ENCODE results near the gene ARHGAP44.

The ARHGAP44 gene

DNA sequence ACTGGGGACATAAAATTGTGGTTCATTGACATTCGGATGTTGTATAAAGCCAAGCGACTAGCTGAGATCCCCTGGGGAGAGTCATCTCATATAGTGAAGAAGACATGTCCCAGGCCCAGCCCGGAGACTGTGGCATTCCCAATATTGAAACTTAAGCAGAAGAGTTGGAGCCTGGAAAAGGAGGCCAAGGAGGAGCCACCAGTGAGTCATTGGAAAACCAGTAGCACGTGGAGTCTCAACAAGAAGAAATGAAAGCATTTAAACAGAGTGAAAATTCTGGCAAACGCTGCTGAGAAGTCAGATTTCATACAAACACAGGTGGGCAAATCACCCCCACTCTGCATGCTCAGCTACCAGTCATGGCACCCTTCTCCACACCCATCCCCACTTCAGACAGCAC is 237.9 kb downstream of the ARHGAP44 start:
- no peaks in the 10 kb centered on the region for H3K27me3 ChIP-seq (ENCODE audit: control insufficient read depth, insufficient read depth, low read length)
- H3K36me3 ChIP-seq (ENCODE audit: control insufficient read depth, insufficient read depth, low read length), result no peaks in the 10 kb centered on the region
- H3K9ac ChIP-seq (ENCODE audit: low read length), result no peak overlapping the region
- H3K27ac ChIP-seq (ENCODE audit: low read depth, low read length), result no peak overlapping the region
- H3K4me1 ChIP-seq (ENCODE audit: control insufficient read depth, insufficient read depth, low read length), result no peaks in the 10 kb centered on the region
- no peak overlapping the region for H3K4me3 ChIP-seq (ENCODE audit: low read length)

DNA sequence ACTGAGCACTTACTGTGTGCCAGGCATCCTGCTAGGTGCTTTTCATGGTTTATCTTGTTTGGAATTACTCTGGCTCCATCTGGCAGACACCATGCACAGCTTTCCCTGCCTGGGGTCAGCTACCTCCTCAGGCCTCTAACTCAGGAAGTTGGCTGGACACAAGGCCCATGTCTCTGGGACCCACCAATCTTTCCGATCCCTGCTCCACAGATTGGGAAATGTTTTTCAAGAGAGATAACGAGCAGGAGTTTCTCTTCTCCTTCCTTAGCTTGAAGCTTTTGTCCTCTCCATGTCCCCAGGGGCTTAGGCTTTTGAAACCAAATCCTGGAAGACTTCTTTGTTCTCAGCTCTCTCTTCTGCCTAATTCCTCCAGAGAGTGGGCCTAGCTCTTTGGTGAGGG is 240.0 kb downstream of the ARHGAP44 start:
- no peaks in the 10 kb centered on the region for H3K4me1 ChIP-seq (ENCODE audit: control insufficient read depth, insufficient read depth, low read length)
- no peak overlapping the region for H3K4me3 ChIP-seq (ENCODE audit: low read length)
- H3K36me3 ChIP-seq (ENCODE audit: control insufficient read depth, insufficient read depth, low read length), result no peaks in the 10 kb centered on the region
- no peak overlapping the region for H3K27ac ChIP-seq (ENCODE audit: low read depth, low read length)
- no peak overlapping the region for H3K9ac ChIP-seq (ENCODE audit: low read length)
- H3K27me3 ChIP-seq (ENCODE audit: control insufficient read depth, insufficient read depth, low read length), result no peaks in the 10 kb centered on the region

DNA sequence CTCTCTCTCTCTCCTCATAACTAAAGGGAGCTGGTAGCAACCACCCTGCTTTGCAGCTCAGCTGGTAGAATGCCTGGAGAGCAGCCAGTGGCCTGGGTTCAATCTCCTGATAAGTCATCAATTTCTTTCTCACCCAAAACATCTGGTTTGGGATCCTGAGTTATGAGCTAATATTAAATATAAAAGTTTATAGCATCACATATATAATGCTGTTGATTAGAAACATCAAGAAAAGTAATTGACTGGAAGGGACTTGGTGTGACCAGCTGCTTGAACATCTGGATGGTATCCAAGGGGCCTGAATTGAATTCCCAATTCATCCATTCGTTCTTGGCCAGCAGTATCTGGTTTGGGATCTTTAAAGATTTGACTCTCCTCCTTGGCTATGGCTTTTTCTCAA is 240.8 kb downstream of the ARHGAP44 start:
- Histone ChIP-seq H3K9ac (ENCODE audit: low read length) (no peak overlapping the region), H3K27me3 (ENCODE audit: control insufficient read depth, insufficient read depth, low read length) (no peaks in the 10 kb centered on the region), H3K36me3 (ENCODE audit: control insufficient read depth, insufficient read depth, low read length) (no peaks in the 10 kb centered on the region), H3K4me1 (ENCODE audit: control insufficient read depth, insufficient read depth, low read length) (no peaks in the 10 kb centered on the region), H3K4me3 (ENCODE audit: low read length) (no peak overlapping the region), H3K27ac (ENCODE audit: low read depth, low read length) (no peak overlapping the region)

DNA sequence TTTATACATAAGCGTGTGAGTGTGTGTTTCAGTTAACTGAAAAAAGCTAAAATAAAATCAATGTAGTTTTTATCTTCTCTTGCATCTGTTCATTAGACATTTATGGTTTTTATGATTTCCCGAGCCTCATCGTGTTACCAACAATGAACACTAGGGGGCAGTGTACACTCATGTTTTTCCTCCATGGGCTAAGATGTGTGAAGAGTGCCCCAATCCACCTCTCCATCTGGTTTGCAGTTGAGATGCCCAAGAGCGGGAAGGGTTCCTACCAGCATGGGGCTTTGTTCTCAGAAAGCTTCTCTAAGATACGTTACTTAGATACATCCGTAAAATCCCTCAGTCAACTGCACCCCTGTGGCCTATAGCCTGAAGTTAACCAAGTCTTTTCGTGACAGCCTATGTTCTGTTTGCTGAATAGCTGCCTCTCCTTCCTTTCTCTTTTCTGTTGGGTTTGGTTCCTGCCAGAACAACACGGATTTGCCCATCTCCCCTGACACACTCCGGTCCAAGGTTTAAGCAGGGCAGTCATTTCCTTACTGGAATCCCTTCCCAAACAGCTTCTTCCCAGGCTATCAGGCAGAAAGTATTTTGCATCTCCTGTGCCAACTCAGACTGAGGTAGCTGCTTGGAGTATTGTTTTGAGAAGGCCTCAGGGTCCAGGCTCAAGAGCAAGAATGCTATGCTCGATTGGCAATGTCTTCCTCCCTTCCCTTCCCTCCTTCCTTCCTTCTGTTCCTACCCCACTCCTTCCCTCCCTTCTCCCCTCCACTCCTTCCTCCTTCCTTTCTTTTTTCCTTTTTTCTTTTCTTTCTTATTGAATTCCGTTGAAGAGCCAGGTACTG is 241.4 kb downstream of the ARHGAP44 start:
- no peak overlapping the region for H3K27ac ChIP-seq (ENCODE audit: low read depth, low read length)
- H3K9ac ChIP-seq (ENCODE audit: low read length), result no peak overlapping the region
- H3K27me3 ChIP-seq (ENCODE audit: control insufficient read depth, insufficient read depth, low read length), result no peaks in the 10 kb centered on the region
- no peaks in the 10 kb centered on the region for H3K36me3 ChIP-seq (ENCODE audit: control insufficient read depth, insufficient read depth, low read length)
- H3K4me3 ChIP-seq (ENCODE audit: low read length), result no peak overlapping the region
- no peaks in the 10 kb centered on the region for H3K4me1 ChIP-seq (ENCODE audit: control insufficient read depth, insufficient read depth, low read length)

DNA sequence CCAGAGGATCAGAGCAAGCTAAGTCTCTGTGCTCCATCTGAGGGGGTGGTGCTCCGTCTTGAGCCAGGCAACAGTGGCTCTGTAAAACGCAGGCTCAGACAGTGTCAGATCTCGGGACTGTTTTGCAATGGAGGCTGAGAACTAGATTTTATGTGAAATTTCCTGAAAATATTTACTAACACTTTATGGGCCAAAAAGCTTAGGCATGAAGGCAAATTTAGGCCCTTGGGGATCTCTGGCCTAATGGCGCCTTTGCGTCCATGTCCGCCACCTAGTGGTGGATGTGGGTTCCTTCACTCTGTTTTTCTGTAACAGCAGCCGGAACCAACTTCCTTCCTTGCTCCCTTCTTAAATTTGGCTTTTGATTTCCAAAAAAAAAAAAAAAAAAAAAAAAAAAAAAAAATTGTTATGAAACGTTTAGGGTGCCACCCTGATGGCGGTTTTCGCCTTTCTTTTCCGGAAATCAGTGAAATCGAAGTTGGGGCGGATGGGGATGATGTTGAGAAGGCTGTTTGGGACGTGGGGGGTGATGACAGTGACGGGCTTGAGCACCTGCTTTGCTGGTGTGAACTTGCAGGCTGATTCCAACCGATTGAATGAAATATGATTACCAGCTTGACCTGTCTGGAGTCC is 242.5 kb downstream of the ARHGAP44 start:
- no peaks in the 10 kb centered on the region for H3K36me3 ChIP-seq (ENCODE audit: control insufficient read depth, insufficient read depth, low read length)
- no peak overlapping the region for H3K9ac ChIP-seq (ENCODE audit: low read length)
- H3K4me1 ChIP-seq (ENCODE audit: control insufficient read depth, insufficient read depth, low read length), result no peaks in the 10 kb centered on the region
- no peaks in the 10 kb centered on the region for H3K27me3 ChIP-seq (ENCODE audit: control insufficient read depth, insufficient read depth, low read length)
- no peak overlapping the region for H3K4me3 ChIP-seq (ENCODE audit: low read length)
- no peak overlapping the region for H3K27ac ChIP-seq (ENCODE audit: low read depth, low read length)

DNA sequence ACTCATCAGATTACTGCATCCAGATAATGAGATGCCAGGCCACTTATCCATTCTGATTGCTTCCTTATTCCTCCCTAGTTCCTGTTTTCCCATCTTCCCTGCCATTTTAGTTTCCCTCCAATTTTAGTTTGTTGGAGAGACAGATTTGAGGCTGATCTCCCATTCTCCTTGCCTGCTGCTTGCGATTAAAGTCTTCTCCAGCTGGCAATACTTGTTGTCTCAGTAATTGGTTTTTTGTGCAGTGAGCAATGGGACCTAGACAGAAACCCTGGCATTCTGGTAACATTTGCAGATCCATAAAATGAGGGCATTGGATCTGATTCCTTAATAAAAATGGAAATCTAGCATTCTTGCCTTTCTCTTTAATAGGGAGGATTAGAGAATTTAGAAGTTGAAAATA is 246.1 kb downstream of the ARHGAP44 start:
- H3K9ac ChIP-seq (ENCODE audit: low read length), result no peak overlapping the region
- H3K4me1 ChIP-seq (ENCODE audit: control insufficient read depth, insufficient read depth, low read length), result no peaks in the 10 kb centered on the region
- no peaks in the 10 kb centered on the region for H3K36me3 ChIP-seq (ENCODE audit: control insufficient read depth, insufficient read depth, low read length)
- H3K4me3 ChIP-seq (ENCODE audit: low read length), result no peak overlapping the region
- no peak overlapping the region for H3K27ac ChIP-seq (ENCODE audit: low read depth, low read length)
- H3K27me3 ChIP-seq (ENCODE audit: control insufficient read depth, insufficient read depth, low read length), result no peaks in the 10 kb centered on the region

DNA sequence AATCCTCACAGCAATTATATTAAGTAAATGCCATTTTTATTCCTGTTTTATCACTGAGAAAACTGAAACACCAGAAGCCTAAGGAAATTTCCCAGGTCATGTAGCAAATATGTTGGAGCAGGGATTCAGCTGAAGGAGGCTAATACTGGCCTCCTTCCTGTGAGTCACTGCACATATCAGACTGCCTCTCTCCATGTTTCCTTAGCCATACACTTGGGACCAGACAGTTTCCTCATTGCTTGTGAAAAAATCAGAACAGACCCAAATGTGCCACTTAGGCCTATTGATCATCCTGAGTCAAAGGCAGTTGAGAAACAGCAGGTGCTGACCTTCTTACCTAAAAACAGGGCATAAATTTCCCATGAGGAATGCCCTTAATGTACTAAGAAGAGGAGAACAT is 247.5 kb downstream of the ARHGAP44 start:
- Histone ChIP-seq H3K4me3 (ENCODE audit: low read length) (no peak overlapping the region), H3K27ac (ENCODE audit: low read depth, low read length) (no peak overlapping the region), H3K36me3 (ENCODE audit: control insufficient read depth, insufficient read depth, low read length) (no peaks in the 10 kb centered on the region), H3K27me3 (ENCODE audit: control insufficient read depth, insufficient read depth, low read length) (no peaks in the 10 kb centered on the region), H3K9ac (ENCODE audit: low read length) (no peak overlapping the region), H3K4me1 (ENCODE audit: control insufficient read depth, insufficient read depth, low read length) (no peaks in the 10 kb centered on the region)

DNA sequence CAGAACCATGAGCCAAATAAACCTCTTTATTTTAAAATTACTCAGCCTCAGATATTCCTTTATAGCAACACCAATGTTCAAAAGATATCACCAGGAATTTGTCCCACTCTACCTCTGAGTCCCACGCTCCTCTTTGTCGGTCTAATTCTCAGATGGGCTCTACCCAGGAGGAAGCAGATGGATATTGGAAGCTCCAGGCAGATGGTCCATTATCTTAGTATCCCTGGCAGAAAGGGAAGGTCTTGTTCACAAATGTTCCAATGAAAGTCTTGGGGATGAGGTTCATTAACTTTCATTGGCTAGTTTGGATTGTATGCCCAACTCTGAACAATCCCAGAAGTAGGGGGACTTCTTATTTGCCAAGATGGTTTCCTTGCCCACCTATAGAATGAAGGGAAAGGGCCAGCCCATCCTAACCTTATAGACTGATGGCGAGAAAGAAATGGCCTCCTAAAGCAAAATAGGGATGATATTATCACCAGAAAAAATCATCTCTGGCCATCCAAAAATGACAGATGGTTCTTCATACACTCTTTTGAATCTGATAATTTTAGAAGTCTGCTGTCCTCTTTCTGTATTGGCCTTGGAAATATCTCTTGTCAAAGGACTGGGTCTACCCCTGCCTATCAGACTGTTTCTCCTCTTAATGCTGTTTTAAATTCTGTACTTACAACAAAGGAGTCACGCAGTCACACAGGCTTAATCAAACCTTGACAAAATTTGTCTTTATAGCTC is 249.8 kb downstream of the ARHGAP44 start:
- Histone ChIP-seq H3K27ac (ENCODE audit: low read depth, low read length) (no peak overlapping the region), H3K4me3 (ENCODE audit: low read length) (no peak overlapping the region), H3K27me3 (ENCODE audit: control insufficient read depth, insufficient read depth, low read length) (no peaks in the 10 kb centered on the region), H3K4me1 (ENCODE audit: control insufficient read depth, insufficient read depth, low read length) (no peaks in the 10 kb centered on the region), H3K9ac (ENCODE audit: low read length) (no peak overlapping the region), H3K36me3 (ENCODE audit: control insufficient read depth, insufficient read depth, low read length) (no peaks in the 10 kb centered on the region)

All from rectal smooth muscle tissue (tissue), 1 donor.